Right ventricle myocardium superior (tissue), 1 donor: ENCODE data around the gene PHLPP1. TPM values are rescaled to one million over a fixed set of nuclear protein-coding genes. Genes with fewer than 3 reads are reported as not detected.
"Not testable (repeated sequence)": the region's sequence is repeated elsewhere in the genome, so short reads cannot be mapped to it uniquely, and the experiment has no call there.

Source experiments
- ATAC-seq: fragments of 200-7000 bp; cut with Tn5 transposase; one replicate; pipeline ENCODE4 v1.9.1; 2020; ENCODE audit warnings: mild to moderate bottlenecking; ENCODE audit not compliant: poor library complexity
- DNase-seq: peaks from one replicate; pipeline ENCODE4 v3.0.0-alpha.2; 2020
- intact Hi-C: fragments of 100-400 bp; cut with DNase I; formaldehyde crosslinking; loops from one replicate; pipeline ENCODE4 v1.11.2; 2022
- total RNA-seq: library from RNA; stranded (reverse); fragmentation: NEBNext Ultra II Directional; extraction: Animal tissue kit (Norgen Biotek cat#: 25700); gene quantifications from one replicate; pipeline ENCODE4 v1.2.1, GENCODE V29; 2021
- donor health status: DM: no; HTN: yes; CAD: no; lungs with severe emphysema.

Gene PHLPP1
- total RNA-seq, 1 donor from 2014 or later = 6.2 TPM

DNA sequence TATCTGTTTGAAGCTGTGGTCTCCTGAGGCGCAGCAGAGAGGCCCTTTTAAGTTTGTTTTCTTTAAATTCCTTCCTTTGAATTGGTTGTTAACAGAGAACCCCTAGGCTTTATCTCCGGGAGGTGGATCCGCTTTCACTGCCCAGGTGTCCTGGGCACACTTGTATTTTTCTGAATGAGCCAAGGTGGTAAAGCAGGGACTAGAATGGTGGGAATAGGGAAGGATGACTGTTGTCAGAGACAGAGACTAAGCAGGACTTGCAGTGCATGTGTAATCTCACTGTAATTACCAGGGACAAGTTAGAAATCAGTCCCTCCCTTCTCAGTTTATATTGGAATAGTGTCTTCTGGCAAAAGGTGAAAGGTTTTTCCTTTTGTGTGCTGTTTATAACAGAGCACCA, 72.8 kb downstream of the PHLPP1 start:
- ATAC-seq (no peak), DNase-seq (no peak)
- intact Hi-C loops = no loop called here

DNA sequence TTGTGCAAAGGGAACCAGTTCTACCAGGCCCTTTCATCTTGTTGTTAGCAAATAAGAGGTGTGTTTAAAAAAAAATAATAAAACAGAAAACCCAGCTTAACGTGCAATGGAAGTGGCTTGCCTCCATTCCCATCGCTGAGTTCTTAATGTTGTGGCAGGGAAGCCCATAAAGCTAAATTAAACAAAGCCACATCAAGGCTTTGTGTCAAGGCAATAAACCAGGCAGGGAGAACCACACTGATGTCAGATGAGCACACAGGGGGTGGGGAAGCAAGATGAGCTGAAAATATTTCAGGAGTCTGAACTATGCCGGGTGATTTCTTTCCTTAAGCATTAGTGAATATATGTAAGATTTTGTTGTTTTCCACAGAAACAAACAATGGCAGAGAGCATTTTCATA, 73.5 kb downstream of the PHLPP1 start:
- intact Hi-C loops = no loop called here

DNA sequence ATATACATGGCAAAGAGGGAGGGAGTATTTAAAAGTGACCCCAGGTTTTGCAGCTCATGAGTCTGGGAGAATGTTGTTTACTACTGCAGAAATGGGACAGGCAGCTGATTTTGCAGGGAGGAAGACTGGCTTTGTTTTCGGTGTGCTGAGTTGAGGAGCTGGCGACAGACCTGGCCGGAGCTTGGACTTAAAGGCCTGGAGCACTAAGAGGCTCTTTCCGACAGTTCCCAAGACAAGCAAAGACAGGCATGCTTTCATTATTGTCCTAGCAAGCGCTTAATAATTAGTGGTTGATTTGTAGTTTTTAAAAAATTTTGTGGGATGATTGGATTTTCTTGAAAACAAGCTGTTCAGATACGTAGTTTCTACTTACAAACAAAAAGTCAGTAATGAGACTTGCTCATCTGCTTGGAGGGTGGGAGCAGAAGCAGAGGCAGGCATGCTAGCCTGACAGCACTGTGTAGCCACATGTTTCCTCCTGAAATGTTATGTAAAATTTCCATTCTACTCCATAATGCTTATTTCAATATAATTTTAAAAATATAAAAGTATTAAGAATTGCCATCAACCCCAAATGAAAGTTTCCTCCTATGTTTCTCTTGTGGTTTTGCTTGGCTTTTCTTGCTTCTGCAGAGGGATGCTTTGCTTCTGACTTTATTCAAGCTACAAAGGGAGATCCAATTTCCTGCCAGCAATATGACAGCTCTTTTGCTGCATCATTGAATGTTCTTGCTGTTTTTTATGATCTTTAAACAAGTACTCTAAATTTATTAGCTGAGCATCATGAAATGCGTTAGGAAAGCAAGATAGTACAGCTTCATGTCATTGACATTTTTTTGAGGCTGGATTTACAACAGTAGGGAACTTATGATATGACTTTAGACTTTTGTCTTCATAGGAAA, 75.8 kb downstream of the PHLPP1 start:
- intact Hi-C loops = no loop called here
- DNase-seq = no peak
- no peak for ATAC-seq

More for the DNA sequence above, 73.5 kb downstream of the PHLPP1 start:
- DNase-seq (no peak), ATAC-seq (no peak)

DNA sequence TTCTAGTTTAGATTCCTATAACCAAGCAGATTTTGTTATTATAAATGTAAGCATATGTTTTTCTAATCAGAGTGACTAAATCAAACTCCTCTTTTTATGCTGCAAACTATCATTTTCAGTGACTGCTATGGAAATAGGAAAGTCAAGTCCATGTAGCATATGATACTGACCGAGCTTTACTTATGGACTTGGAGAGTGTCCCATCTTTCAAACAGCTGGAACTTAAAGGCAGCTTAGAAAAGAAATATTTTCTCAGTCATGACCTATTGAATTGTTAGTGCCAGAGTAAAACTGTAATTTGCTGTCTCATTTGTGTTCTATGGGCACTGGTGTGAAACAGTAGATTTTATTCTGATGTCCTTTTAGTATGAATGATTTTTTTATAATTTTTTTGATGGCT, 76.7 kb downstream of the PHLPP1 start:
- intact Hi-C loops = no loop called here

DNA sequence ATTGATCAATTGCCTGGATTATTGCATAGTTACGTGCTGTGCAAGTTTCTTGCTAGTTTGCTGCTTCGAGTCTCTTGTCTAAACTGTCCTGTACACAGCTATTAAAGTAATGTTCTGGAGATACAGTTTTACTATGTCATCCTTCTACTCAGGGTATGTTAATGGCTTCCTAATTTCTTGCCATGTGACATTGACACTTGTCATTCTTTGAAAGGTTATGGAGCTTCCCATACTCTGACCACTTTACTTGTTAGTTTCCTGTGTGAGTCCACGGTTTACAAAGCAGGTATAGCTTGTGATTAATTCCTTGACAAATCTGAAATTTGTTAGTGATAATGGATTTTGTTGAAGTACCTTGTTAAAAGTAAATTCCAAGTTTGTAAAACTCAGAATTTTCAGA, 80.5 kb downstream of the PHLPP1 start:
- no peak for ATAC-seq
- intact Hi-C loops = no loop called here
- DNase-seq = no peak

More for the DNA sequence above, 76.7 kb downstream of the PHLPP1 start:
- no peak for ATAC-seq
- DNase-seq = no peak

DNA sequence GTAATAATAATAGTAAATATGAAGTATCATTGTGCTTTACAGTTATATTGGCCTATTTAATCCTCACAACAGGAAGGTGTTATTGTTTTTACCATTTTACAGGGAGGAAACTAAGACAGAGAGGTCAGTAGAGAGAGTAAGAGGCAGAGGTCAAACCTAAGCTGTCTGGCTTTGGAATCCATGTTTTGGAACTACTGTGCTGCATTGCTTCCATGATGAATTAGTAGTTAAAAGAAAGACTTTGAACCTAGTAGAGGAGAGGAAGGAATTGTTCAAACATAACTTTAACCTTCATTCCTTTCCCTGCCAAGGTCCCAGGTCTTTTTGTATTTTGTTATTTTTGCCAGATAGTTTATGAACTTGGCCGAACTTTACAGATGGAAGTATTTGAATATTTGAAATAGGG, 80.9 kb downstream of the PHLPP1 start:
- intact Hi-C loops = no loop called here
- DNase-seq (no peak), ATAC-seq (no peak)

DNA sequence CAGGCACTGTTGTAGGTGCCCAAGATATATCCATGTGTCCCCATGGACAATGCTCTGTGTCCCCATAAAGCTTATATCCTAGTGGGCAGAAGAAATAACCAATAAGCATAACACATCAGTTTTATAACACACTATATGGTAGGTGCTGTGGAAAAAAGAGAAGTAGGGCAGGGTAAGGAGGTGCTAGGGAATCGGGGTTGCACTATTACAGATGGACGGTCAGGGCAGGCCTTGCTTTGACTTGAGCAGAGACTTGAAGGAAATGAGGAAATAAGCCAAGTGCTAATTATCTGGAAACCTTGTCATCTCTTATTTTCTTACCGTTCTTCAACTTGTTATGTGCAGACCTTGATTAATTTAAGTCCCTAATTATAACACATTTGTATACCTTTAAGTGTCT, 82.0 kb downstream of the PHLPP1 start:
- DNase-seq (no peak), ATAC-seq (no peak)
- intact Hi-C loops = no loop called here

DNA sequence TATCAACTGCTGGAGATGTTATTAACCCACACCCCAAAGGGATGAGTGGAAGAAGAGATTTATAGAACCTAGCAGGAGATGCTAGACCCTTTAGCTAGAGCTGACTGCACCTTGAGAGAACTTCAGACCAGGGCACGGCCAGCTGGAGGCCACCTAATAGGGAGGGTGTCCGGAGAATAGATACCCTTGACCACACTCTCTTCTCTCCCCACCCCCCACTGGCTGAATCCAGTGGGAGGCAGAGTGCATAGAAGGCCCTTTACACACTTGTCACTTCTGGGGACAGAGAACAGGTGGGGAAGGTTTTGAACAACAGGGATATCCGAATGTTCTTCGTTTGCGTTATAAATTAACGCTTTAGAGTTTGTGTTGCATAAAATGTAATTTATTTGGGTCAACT, 84.6 kb downstream of the PHLPP1 start:
- intact Hi-C loops = no loop called here
- no peak for ATAC-seq
- DNase-seq = no peak

DNA sequence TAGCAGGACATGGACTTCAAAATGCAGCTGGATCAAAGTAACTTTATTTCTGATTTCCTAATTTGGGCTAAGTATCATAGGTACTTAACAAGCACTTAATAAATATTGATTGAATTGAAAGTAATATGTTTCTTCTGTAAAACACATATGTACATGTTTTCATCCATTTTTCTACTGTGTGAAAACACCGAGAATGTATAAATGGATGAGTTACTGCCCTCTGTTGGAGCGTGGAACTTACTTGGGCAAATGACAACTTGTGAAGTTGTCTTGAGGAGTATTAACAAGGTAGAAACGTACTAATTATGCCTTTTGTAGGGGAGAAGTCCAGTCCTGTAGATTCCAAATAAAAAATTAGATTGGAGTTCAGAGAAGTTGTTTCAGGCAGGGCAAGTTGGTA, 87.2 kb downstream of the PHLPP1 start:
- DNase-seq = no peak
- ATAC-seq = no peak
- intact Hi-C loops = no loop called here

DNA sequence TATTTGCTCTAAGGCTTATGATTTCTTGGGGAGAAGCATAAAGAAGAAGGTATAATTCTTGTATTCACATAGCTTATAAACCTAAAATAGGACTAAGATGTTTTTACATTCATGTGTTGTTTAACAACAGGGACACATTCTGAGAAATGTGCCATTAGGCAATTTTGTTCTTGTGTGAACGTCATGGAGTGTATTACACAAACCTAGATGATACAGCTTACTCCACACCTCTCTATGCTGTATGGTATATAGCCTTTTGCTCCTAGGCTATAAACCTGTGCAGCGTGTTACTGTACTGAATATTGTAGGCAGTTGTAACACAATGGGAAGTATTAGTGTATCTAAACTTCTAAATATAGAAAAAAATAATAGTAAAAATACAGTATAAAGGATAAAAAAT, 92.1 kb downstream of the PHLPP1 start:
- intact Hi-C loops = no loop called here
- DNase-seq (no peak), ATAC-seq (no peak)

DNA sequence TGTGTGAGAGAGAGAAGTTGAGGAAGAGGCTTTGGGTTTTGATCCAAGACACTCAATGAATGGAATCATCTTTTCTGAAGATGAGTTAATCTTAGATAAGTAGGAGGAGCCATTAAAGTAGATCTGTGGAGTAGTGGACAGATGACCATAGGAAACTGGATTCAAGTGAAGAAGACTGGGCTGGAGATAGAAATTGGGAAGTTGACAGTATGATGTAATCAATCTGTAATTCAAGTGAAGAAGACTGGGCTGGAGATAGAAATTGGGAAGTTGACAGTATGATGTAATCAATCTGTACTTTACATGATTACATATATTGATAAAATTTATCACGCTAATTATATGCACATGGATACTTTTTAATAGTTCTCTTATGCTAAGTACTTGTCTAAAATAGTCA, 92.8 kb downstream of the PHLPP1 start:
- intact Hi-C loops = no loop called here

DNA sequence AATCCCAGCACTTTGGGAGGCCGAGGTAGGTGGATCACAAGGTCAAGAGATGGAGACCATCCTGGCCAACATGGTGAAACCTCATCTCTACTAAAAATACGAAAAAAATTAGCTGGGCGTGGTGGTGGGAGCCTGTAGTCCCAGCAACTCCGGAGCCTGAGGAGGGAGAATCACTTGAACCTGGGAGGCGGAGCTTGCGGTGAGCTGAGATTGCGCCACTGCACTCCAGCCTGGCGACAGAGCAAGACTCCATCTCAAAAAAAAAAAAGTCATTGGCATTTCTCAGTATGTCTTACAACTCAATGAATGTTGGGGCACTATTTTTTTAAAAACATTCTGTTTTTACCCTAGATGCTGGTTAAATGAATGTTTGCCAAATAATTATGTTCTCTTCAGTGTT, 94.1 kb downstream of the PHLPP1 start:
- ATAC-seq, intact Hi-C loops, DNase-seq: not testable (repeated sequence)

More for the DNA sequence above, 92.8 kb downstream of the PHLPP1 start:
- ATAC-seq = no peak
- DNase-seq = no peak

DNA sequence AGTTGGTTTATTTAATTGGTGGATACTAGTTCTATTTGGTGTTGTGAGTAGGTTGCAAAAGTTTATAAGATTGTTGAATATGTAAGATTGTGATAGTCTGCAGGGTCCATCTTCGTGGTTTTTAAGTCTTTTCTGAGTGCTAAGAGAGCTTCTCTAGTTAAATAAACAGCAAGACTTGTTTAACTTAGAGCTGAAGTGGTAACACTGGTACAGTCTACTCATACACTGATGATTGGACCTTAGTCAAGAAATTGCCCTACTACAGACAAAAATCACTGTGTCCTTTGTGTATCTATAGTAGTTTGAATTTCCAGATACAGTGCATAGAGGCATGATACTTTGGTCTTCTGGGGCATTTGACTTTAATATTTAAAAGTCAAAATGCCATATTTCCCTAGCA, 94.6 kb downstream of the PHLPP1 start:
- intact Hi-C loops = no loop called here
- ATAC-seq = no peak

DNA sequence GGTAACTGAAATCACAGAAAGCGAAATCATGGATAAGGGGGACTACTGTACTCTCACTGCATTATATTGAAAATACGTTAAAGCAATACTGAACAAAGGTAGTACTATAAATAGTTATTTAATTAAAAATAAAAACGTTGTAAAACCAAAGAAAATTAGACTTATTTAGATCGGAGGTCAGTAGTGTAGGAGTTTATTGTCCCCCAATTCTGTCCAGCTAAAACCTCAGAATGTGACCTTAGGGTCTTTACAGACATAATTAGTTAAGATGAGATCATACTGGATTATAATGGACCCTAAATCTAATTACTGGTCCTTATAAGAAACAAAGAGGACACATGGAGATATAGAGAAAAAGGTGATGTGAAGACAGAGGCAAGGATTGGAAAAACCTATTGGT, 95.3 kb downstream of the PHLPP1 start:
- DNase-seq = no peak
- no peak for ATAC-seq
- intact Hi-C loops = no loop called here

More for the DNA sequence above, 94.6 kb downstream of the PHLPP1 start:
- DNase-seq = no peak

DNA sequence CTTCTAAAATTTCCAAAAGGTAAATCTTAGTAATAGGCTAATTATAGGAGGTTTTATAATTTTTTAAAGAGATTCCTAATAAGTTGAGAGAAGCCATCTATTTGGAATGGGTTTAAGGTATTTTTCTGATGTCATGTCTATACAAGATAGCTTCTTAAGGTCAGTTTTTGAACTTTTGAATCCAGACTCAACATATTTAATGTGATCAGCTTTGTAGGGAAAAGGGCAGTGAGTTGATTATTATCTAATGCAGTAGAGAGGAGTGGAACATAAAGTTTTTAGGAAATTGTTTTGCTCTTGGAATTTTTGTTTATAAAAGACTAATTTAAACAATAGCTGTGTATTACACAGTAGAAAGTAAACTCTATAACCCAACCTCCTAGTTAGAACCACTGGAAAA, 96.3 kb downstream of the PHLPP1 start:
- ATAC-seq (no peak), DNase-seq (no peak)
- intact Hi-C loops = no loop called here

DNA sequence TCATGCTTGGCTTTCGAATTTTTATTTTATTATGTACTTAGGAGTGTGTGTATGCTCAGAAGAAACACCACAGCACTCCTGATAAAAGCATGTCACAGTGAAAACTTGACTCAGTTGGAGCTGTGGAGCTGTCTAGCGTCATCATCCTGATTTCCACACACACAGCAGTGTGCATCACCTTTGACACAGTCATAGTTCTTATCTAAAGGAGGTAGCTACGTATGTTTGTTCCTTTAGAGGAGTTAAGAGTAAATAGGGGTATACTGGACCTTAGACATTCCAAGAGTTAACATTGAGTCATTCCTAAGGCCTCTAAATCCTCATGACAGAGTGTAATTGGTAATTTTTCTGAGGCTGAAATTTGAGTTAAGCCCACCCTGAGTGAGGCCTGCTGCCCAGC, 96.9 kb downstream of the PHLPP1 start:
- intact Hi-C loops = no loop called here
- no peak for DNase-seq
- ATAC-seq = no peak

DNA sequence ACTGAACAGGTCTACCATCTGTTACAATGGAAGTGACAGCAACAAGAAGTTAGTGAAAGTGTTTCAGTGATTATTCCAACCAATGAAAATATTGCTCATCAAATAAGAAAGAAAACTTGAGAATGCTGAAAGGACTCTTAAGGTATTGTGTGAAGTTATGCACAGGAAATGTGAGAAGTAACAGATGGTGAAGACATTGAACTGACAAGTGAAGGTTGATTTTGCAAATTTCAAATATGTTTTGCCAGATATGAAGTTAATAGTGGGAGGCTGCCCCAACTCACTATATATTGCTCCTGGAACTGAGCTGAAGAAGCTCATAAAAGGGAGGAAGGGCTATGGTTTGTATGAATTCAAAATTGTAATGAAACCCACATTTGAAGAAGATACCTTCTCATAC, 97.5 kb downstream of the PHLPP1 start:
- intact Hi-C loops = no loop called here
- DNase-seq = no peak
- no peak for ATAC-seq

DNA sequence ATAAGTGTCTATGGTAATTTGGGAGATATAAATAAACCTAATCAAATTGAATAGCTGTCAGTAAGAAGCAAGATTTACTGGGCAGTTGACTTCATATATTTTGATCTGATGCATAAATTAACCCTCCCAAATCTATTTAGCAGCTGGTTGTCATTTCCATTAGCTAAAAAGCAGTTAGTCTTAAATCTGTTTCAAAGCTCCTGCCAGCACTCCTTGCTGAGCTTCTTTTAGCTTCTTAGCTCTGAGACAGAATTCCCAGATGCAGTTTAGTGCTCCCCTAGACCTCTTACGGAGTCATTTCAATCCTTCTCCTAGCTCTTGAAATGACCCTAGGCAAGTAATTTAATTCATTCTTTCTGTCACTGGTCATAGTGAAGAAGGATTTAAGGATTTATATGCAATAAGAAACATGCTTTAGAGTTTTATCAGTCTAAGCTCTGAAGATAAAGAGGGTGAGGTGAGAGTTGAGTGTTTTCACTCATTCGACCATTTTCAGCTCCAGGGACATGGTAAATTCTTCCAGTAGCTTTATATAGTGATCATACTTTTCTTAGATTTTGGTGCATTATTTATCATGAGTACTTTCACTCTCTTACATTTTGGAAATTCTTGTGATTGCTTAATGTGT, 98.9 kb downstream of the PHLPP1 start:
- no peak for DNase-seq
- ATAC-seq = no peak
- intact Hi-C loops = no loop called here

DNA sequence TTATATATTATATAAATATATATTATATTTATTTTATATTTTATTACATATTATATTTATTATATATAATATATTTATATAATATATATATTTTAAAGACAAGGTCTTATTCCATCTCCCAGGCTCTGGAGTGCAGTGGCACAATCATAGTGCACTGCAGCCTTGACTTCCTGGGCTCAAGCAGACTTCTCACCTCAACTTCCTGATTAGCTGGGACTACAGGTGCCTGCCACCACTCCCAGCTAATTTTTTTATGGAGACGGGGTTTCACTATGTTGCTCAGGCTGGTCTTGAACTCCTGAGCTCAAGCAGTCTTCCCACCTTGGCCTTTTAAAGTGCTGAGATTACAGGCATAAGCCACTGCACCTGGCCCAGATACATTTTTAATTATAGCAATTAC, 110.0 kb downstream of the PHLPP1 start:
- DNase-seq (no peak), ATAC-seq (no peak)
- intact Hi-C loops = no loop called here

DNA sequence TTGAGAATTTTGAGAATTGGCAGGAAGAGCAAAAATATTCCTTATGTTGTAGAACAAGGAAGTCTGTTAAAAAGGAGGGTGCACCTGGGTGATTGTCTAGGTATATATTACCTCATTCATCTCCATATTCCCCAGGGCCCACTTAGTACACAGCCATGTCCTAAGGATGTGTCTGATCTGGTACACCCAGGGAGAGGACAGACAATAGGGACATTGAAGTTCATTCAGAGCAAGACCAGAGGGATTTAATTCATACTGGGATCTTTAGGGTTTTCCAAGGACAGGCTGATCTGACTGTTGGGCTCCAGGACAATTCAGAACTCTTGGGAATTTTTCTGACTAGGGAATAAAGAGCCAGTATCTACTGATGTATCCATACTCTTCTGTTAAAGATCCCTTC, 112.1 kb downstream of the PHLPP1 start:
- ATAC-seq = no peak
- intact Hi-C loops = no loop called here
- no peak for DNase-seq
